ENCODE data around the gene ALK.
A peak's percentile ranks its signal among the peaks of the same experiment; 100 is the strongest.

Gene ALK

GRCh38 chr2:29455200-29455860 lies 466.1 kb downstream of the ALK start:
- intact Hi-C loops (cut with micrococcal nuclease): no loop called here
- Mint-ChIP-seq H3K27ac (no peak overlapping the region), H3K27me3 (no peaks in the 10 kb centered on the region), H3K9me3 (no peaks in the 10 kb centered on the region), H3K36me3 (ENCODE audit: low read depth) (no peaks in the 10 kb centered on the region), H3K4me3 (no peak overlapping the region), H3K4me1 (ENCODE audit: low read depth) (peaks cover 22% of the 10 kb centered on the region)

- Mint-ChIP-seq H3K4me3 (no peak overlapping the region), H3K27ac (no peak overlapping the region), H3K36me3 (ENCODE audit: low read depth) (no peaks in the 10 kb centered on the region), H3K4me1 (ENCODE audit: low read depth) (peaks cover 22% of the 10 kb centered on the region), H3K27me3 (no peaks in the 10 kb centered on the region), H3K9me3 (no peaks in the 10 kb centered on the region)
- intact Hi-C loops (cut with micrococcal nuclease): no loop called here
Measured at GRCh38 chr2:29452036-29452435, 469.4 kb downstream of the ALK start.

- Mint-ChIP-seq H3K4me1 (ENCODE audit: low read depth) (peaks cover 15% of the 10 kb centered on the region), H3K9me3 (no peaks in the 10 kb centered on the region), H3K4me3 (no peak overlapping the region), H3K36me3 (ENCODE audit: low read depth) (no peaks in the 10 kb centered on the region), H3K27me3 (no peaks in the 10 kb centered on the region), H3K27ac (no peak overlapping the region)
- intact Hi-C loops (cut with micrococcal nuclease): no loop called here
Measured at GRCh38 chr2:29450596-29451222, 470.7 kb downstream of the ALK start.

GRCh38 chr2:29449499-29449898 lies 471.9 kb downstream of the ALK start:
- no peaks in the 10 kb centered on the region for H3K27me3 Mint-ChIP-seq
- no peak overlapping the region for H3K27ac Mint-ChIP-seq
- no peak overlapping the region for H3K4me3 Mint-ChIP-seq
- peaks cover 5% of the 10 kb centered on the region for H3K4me1 Mint-ChIP-seq (ENCODE audit: low read depth)
- H3K36me3 Mint-ChIP-seq (ENCODE audit: low read depth): no peaks in the 10 kb centered on the region
- intact Hi-C loops (cut with micrococcal nuclease): no loop called here
- no peaks in the 10 kb centered on the region for H3K9me3 Mint-ChIP-seq

GRCh38 chr2:29448096-29448688 lies 473.2 kb downstream of the ALK start:
- Mint-ChIP-seq H3K4me1 (ENCODE audit: low read depth) (peaks cover 13% of the 10 kb centered on the region), H3K4me3 (no peak overlapping the region), H3K27me3 (no peaks in the 10 kb centered on the region), H3K27ac (no peak overlapping the region), H3K9me3 (no peaks in the 10 kb centered on the region), H3K36me3 (ENCODE audit: low read depth) (no peaks in the 10 kb centered on the region)
- intact Hi-C loops (cut with micrococcal nuclease): no loop called here

GRCh38 chr2:29447513-29447912 lies 473.9 kb downstream of the ALK start:
- no peaks in the 10 kb centered on the region for H3K27me3 Mint-ChIP-seq
- peaks cover 13% of the 10 kb centered on the region for H3K4me1 Mint-ChIP-seq (ENCODE audit: low read depth)
- intact Hi-C loops (cut with micrococcal nuclease): no loop called here
- H3K4me3 Mint-ChIP-seq: no peak overlapping the region
- no peak overlapping the region for H3K27ac Mint-ChIP-seq
- H3K36me3 Mint-ChIP-seq (ENCODE audit: low read depth): no peaks in the 10 kb centered on the region
- no peaks in the 10 kb centered on the region for H3K9me3 Mint-ChIP-seq

GRCh38 chr2:29446847-29447246 lies 474.5 kb downstream of the ALK start:
- no peak overlapping the region for H3K27ac Mint-ChIP-seq
- no peaks in the 10 kb centered on the region for H3K27me3 Mint-ChIP-seq
- H3K4me1 Mint-ChIP-seq (ENCODE audit: low read depth): peaks cover 13% of the 10 kb centered on the region
- no peaks in the 10 kb centered on the region for H3K36me3 Mint-ChIP-seq (ENCODE audit: low read depth)
- H3K9me3 Mint-ChIP-seq: no peaks in the 10 kb centered on the region
- no peak overlapping the region for H3K4me3 Mint-ChIP-seq
- intact Hi-C loops (cut with micrococcal nuclease): no loop called here

- no peak overlapping the region for H3K27ac Mint-ChIP-seq
Measured at GRCh38 chr2:29444150-29444549, 477.2 kb downstream of the ALK start.

GRCh38 chr2:29443627-29444026 lies 477.8 kb downstream of the ALK start:
- H3K9me3 Mint-ChIP-seq: no peaks in the 10 kb centered on the region
- intact Hi-C loops (cut with micrococcal nuclease): no loop called here
- H3K4me1 Mint-ChIP-seq (ENCODE audit: low read depth): peaks cover 9% of the 10 kb centered on the region
- no peak overlapping the region for H3K4me3 Mint-ChIP-seq
- H3K36me3 Mint-ChIP-seq (ENCODE audit: low read depth): no peaks in the 10 kb centered on the region
- no peaks in the 10 kb centered on the region for H3K27me3 Mint-ChIP-seq
- H3K27ac Mint-ChIP-seq: peak overlapping the region; percentile 25

More at GRCh38 chr2:29444150-29444549, 477.2 kb downstream of the ALK start:
- intact Hi-C loops (cut with micrococcal nuclease): no loop called here
- Mint-ChIP-seq H3K27me3 (no peaks in the 10 kb centered on the region), H3K4me3 (no peak overlapping the region), H3K4me1 (ENCODE audit: low read depth) (peaks cover 9% of the 10 kb centered on the region), H3K9me3 (no peaks in the 10 kb centered on the region), H3K36me3 (ENCODE audit: low read depth) (no peaks in the 10 kb centered on the region)

GRCh38 chr2:29443151-29443550 lies 478.2 kb downstream of the ALK start:
- Mint-ChIP-seq H3K4me1 (ENCODE audit: low read depth) (peaks cover 9% of the 10 kb centered on the region), H3K4me3 (no peak overlapping the region), H3K27ac (peak overlapping the region; percentile 25), H3K36me3 (ENCODE audit: low read depth) (no peaks in the 10 kb centered on the region), H3K9me3 (no peaks in the 10 kb centered on the region), H3K27me3 (no peaks in the 10 kb centered on the region)
- intact Hi-C loops (cut with micrococcal nuclease): no loop called here

- intact Hi-C loops (cut with micrococcal nuclease): no loop called here
- no peaks in the 10 kb centered on the region for H3K9me3 Mint-ChIP-seq
- H3K27me3 Mint-ChIP-seq: no peaks in the 10 kb centered on the region
- H3K36me3 Mint-ChIP-seq (ENCODE audit: low read depth): no peaks in the 10 kb centered on the region
- H3K4me3 Mint-ChIP-seq: no peak overlapping the region
- H3K4me1 Mint-ChIP-seq (ENCODE audit: low read depth): peaks cover 9% of the 10 kb centered on the region
- no peak overlapping the region for H3K27ac Mint-ChIP-seq
Measured at GRCh38 chr2:29440921-29441623, 480.3 kb downstream of the ALK start.

GRCh38 chr2:29433920-29434319 lies 487.5 kb downstream of the ALK start:
- Mint-ChIP-seq H3K27me3 (no peaks in the 10 kb centered on the region), H3K9me3 (no peaks in the 10 kb centered on the region), H3K4me1 (ENCODE audit: low read depth) (no peaks in the 10 kb centered on the region)

GRCh38 chr2:29433128-29433527 lies 488.3 kb downstream of the ALK start:
- H3K27ac Mint-ChIP-seq: no peak overlapping the region
- intact Hi-C loops (cut with micrococcal nuclease): no loop called here
- no peaks in the 10 kb centered on the region for H3K4me1 Mint-ChIP-seq (ENCODE audit: low read depth)
- no peaks in the 10 kb centered on the region for H3K27me3 Mint-ChIP-seq
- no peaks in the 10 kb centered on the region for H3K9me3 Mint-ChIP-seq
- H3K36me3 Mint-ChIP-seq (ENCODE audit: low read depth): no peaks in the 10 kb centered on the region
- no peak overlapping the region for H3K4me3 Mint-ChIP-seq

More at GRCh38 chr2:29433920-29434319, 487.5 kb downstream of the ALK start:
- no peak overlapping the region for H3K27ac Mint-ChIP-seq
- no peaks in the 10 kb centered on the region for H3K36me3 Mint-ChIP-seq (ENCODE audit: low read depth)
- intact Hi-C loops (cut with micrococcal nuclease): no loop called here
- H3K4me3 Mint-ChIP-seq: no peak overlapping the region

GRCh38 chr2:29431485-29431884 lies 489.9 kb downstream of the ALK start:
- Mint-ChIP-seq H3K9me3 (no peaks in the 10 kb centered on the region), H3K4me1 (ENCODE audit: low read depth) (no peaks in the 10 kb centered on the region), H3K4me3 (no peak overlapping the region), H3K36me3 (ENCODE audit: low read depth) (no peaks in the 10 kb centered on the region), H3K27ac (no peak overlapping the region), H3K27me3 (no peaks in the 10 kb centered on the region)
- intact Hi-C loops (cut with micrococcal nuclease): no loop called here
